Measurements from ENCODE around the gene RAB3IP. TPM values are rescaled to one million over a fixed set of nuclear protein-coding genes. Genes with fewer than 3 reads are reported as not detected.

The RAB3IP gene, protein sequence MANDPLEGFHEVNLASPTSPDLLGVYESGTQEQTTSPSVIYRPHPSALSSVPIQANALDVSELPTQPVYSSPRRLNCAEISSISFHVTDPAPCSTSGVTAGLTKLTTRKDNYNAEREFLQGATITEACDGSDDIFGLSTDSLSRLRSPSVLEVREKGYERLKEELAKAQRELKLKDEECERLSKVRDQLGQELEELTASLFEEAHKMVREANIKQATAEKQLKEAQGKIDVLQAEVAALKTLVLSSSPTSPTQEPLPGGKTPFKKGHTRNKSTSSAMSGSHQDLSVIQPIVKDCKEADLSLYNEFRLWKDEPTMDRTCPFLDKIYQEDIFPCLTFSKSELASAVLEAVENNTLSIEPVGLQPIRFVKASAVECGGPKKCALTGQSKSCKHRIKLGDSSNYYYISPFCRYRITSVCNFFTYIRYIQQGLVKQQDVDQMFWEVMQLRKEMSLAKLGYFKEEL
- 2.1 TPM for polyA plus RNA-seq (2013, experiment 1 of 2)
- 2.1 TPM for polyA plus RNA-seq (2013, experiment 2 of 2)

DNA sequence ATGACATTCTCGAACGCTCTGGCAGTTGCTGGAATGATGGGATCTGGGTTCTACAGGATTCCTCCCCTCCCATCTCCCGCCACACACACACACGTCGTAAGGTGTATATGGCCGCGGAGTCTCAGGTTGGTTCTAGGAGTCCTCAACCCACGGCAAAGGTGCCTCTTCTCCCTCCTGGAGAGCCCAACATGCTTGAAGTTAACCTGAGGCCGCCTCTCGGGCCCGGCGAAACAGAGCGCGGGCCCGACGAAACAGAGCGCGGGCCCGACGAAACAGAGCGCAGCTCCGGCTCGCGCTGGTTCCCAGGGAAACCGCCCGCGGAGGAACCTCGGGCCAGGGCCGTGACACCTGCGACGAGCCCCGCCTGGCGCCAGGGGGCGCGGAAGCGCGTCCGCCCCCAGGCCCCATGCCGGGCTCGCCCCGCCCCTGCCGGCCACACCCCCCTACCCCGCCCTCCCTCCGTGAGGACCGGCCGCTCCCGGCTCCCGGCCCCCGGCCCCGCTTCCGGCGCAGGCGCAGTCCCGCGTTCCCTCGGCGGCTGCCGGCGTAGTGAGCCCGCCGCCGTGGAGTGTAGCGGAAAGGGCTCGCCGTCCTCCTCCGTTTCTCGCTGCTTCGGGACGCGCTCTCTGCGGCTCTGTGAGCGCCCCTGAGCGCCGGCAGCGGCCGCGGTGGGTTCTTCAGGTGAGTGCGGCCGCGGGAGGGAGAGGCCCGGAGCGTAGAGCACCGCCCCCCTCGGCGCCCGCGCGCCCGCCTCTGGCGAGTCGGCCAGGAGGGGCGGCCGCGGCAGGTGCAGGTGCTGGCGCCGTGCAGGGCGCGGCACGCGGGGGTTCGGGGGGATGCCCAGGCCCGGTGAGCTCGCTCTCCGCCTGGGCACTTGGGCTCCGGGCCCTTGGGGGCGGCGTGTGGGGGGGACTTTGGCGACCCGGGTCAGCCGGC is at the start of gene RAB3IP:
TSS of gene RAB3IP (plus strand) at position 510 of the 936 bp plus-strand sequence. CDS start 16,549 bp downstream, outside the sequence.
- Histone ChIP-seq H3K4me1 (ENCODE audit: control insufficient read depth, insufficient read depth, low read depth, low read length) (no peaks in the 10 kb centered on the region), H2BK5ac (ENCODE audit: low read depth, low read length, poor library complexity, severe bottlenecking) (peak within 1 kb of the TSS; percentile 73), H4K91ac (ENCODE audit: low read length) (no peak within 1 kb of the TSS), H3K27ac (ENCODE audit: low read length, poor library complexity, severe bottlenecking) (peak within 1 kb of the TSS; percentile 30), H2AFZ (ENCODE audit: low read depth, low read length) (peak within 1 kb of the TSS; percentile 73), H2BK120ac (ENCODE audit: low read depth, low read length) (no peak within 1 kb of the TSS), H3K9me3 (ENCODE audit: control insufficient read depth, low read length) (no peaks in the 10 kb centered on the region), H3K27me3 (ENCODE audit: control insufficient read depth in 1 of 2, insufficient read depth in 1 of 2, low read length in 2 of 2) (no peaks in the 10 kb centered on the region), H3K4me3 (ENCODE audit: insufficient read depth in 1 of 2, low read depth in 1 of 2, low read length in 2 of 2) (peak within 1 kb of the TSS; percentile 78 to 92), H2BK15ac (ENCODE audit: low read depth, poor library complexity, severe bottlenecking) (no peak within 1 kb of the TSS), H3K9ac (ENCODE audit: low read length) (peak within 1 kb of the TSS; percentile 85), H4K8ac (ENCODE audit: low read length) (no peak within 1 kb of the TSS), H3K14ac (ENCODE audit: low read length in 2 of 2) (no peak within 1 kb of the TSS), H2AK5ac (ENCODE audit: low read length, severe bottlenecking) (no peak within 1 kb of the TSS), H2BK12ac (ENCODE audit: low read length in 2 of 2) (no peak within 1 kb of the TSS), H3K23ac (ENCODE audit: low read length in 2 of 2) (peak within 1 kb of the TSS in 1 of 2 experiments; percentile 73), H3K18ac (ENCODE audit: low read depth in 1 of 2, low read length in 2 of 2) (peak within 1 kb of the TSS in 1 of 2 experiments; percentile 2), H3K36me3 (ENCODE audit: control insufficient read depth in 1 of 2, insufficient read depth in 2 of 2, low read depth in 1 of 2, low read length in 2 of 2) (no peaks in the 10 kb centered on the region), H3K4me2 (ENCODE audit: low read length, poor library complexity, severe bottlenecking) (peak within 1 kb of the TSS; percentile 97), H3K4ac (ENCODE audit: low read depth in 1 of 2, low read length in 2 of 2) (no peak within 1 kb of the TSS), H3K79me1 (replicated peaks; ENCODE audit: low read length, poor library complexity, severe bottlenecking) (peaks cover 7% of the 10 kb centered on the region)
- peak; percentile 72 for DNase-seq
- WGBS, result 2% methylated on average over 58 of the region's 110 CpGs

DNA sequence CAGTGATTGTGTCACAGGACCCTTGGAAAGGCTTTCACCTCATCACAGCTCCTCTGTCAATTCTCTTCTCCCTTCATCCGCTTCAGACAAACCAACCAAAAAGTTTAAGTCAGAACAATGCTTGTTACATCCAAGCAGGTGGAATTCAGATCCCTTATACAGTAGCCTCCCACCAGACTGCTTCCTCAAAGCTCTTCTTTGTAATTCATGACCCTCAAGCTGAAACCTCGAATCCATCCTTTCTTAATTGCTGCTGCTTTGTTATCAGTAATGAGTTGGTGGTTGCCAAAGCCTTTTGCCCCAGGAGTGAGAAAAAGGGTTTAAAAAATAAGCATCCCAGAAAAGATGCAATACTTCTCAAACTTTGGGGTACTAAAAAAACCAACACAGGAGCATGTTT is 49.0 kb upstream of the RAB3IP start:
- WGBS, result 95% methylated on average over 1 of the region's 2 CpGs
- no peak overlapping the region for H2AFZ ChIP-seq (ENCODE audit: low read depth, low read length)
- H3K4me3 ChIP-seq (ENCODE audit: insufficient read depth in 1 of 2, low read depth in 1 of 2, low read length in 2 of 2), result no peak overlapping the region
- no peak for DNase-seq
- peaks cover 13% of the 10 kb centered on the region for H3K4me1 ChIP-seq (ENCODE audit: control insufficient read depth, insufficient read depth, low read depth, low read length)
- no peak overlapping the region for H4K8ac ChIP-seq (ENCODE audit: low read length)
- no peaks in the 10 kb centered on the region for H3K27me3 ChIP-seq (ENCODE audit: control insufficient read depth in 1 of 2, insufficient read depth in 1 of 2, low read length in 2 of 2)
- H3K9me3 ChIP-seq (ENCODE audit: control insufficient read depth, low read length), result no peaks in the 10 kb centered on the region
- peak overlapping the region; percentile 37 for H2AK5ac ChIP-seq (ENCODE audit: low read length, severe bottlenecking)
- H3K9ac ChIP-seq (ENCODE audit: low read length), result peak overlapping the region; percentile 48
- no peak overlapping the region for H3K14ac ChIP-seq (ENCODE audit: low read length in 2 of 2)
- H4K91ac ChIP-seq (ENCODE audit: low read length), result no peak overlapping the region
- H3K4ac ChIP-seq (ENCODE audit: low read depth in 1 of 2, low read length in 2 of 2), result peak overlapping the region in 1 of 2 experiments; percentile 21
- H2BK5ac ChIP-seq (ENCODE audit: low read depth, low read length, poor library complexity, severe bottlenecking), result peak overlapping the region; percentile 62
- no peak overlapping the region for H3K23ac ChIP-seq (ENCODE audit: low read length in 2 of 2)
- no peak overlapping the region for H2BK120ac ChIP-seq (ENCODE audit: low read depth, low read length)
- peak overlapping the region in 1 of 2 experiments; percentile 4 for H3K18ac ChIP-seq (ENCODE audit: low read depth in 1 of 2, low read length in 2 of 2)
- no peak overlapping the region for H2BK15ac ChIP-seq (ENCODE audit: low read depth, poor library complexity, severe bottlenecking)
- H2BK12ac ChIP-seq (ENCODE audit: low read length in 2 of 2), result no peak overlapping the region
- H3K27ac ChIP-seq (ENCODE audit: low read length, poor library complexity, severe bottlenecking), result peak overlapping the region; percentile 100
- H3K36me3 ChIP-seq (ENCODE audit: control insufficient read depth in 1 of 2, insufficient read depth in 2 of 2, low read depth in 1 of 2, low read length in 2 of 2), result no peaks in the 10 kb centered on the region
- H3K4me2 ChIP-seq (ENCODE audit: low read length, poor library complexity, severe bottlenecking), result no peak overlapping the region
- no peaks in the 10 kb centered on the region for H3K79me1 ChIP-seq (replicated peaks; ENCODE audit: low read length, poor library complexity, severe bottlenecking)

DNA sequence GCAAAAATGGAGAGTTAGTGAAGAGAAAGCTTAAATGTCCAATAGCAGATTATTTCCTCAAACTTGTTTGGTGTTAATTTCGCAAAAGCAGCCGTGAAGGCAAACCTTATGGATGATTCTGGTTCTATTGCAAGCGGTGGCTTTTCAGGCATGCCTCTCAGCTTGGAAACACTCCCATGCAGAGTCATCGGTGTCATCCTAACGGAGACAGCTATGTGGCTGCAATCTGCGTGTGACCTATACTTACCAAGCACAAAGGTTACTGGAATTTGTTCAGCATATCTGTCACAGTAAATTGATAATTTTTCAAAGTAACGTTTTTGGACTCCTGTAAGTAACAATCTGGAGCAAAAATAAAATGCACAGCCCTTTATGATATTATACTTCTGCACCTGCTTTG is 44.5 kb upstream of the RAB3IP start:
- no peaks in the 10 kb centered on the region for H3K4me1 ChIP-seq (ENCODE audit: control insufficient read depth, insufficient read depth, low read depth, low read length)
- no peak overlapping the region for H3K23ac ChIP-seq (ENCODE audit: low read length in 2 of 2)
- no peak overlapping the region for H3K4ac ChIP-seq (ENCODE audit: low read depth in 1 of 2, low read length in 2 of 2)
- H2BK5ac ChIP-seq (ENCODE audit: low read depth, low read length, poor library complexity, severe bottlenecking), result no peak overlapping the region
- no peak overlapping the region for H3K14ac ChIP-seq (ENCODE audit: low read length in 2 of 2)
- H4K91ac ChIP-seq (ENCODE audit: low read length), result no peak overlapping the region
- no peak overlapping the region for H3K4me2 ChIP-seq (ENCODE audit: low read length, poor library complexity, severe bottlenecking)
- no peak overlapping the region for H2BK120ac ChIP-seq (ENCODE audit: low read depth, low read length)
- no peak overlapping the region for H2BK12ac ChIP-seq (ENCODE audit: low read length in 2 of 2)
- no peak overlapping the region for H2AFZ ChIP-seq (ENCODE audit: low read depth, low read length)
- no peaks in the 10 kb centered on the region for H3K9me3 ChIP-seq (ENCODE audit: control insufficient read depth, low read length)
- H3K27ac ChIP-seq (ENCODE audit: low read length, poor library complexity, severe bottlenecking), result no peak overlapping the region
- H3K79me1 ChIP-seq (replicated peaks; ENCODE audit: low read length, poor library complexity, severe bottlenecking), result no peaks in the 10 kb centered on the region
- 92% methylated on average over 6 of the region's 7 CpGs for WGBS
- no peak overlapping the region for H2AK5ac ChIP-seq (ENCODE audit: low read length, severe bottlenecking)
- no peaks in the 10 kb centered on the region for H3K27me3 ChIP-seq (ENCODE audit: control insufficient read depth in 1 of 2, insufficient read depth in 1 of 2, low read length in 2 of 2)
- H4K8ac ChIP-seq (ENCODE audit: low read length), result no peak overlapping the region
- H3K9ac ChIP-seq (ENCODE audit: low read length), result no peak overlapping the region
- H3K36me3 ChIP-seq (ENCODE audit: control insufficient read depth in 1 of 2, insufficient read depth in 2 of 2, low read depth in 1 of 2, low read length in 2 of 2), result no peaks in the 10 kb centered on the region
- no peak overlapping the region for H3K4me3 ChIP-seq (ENCODE audit: insufficient read depth in 1 of 2, low read depth in 1 of 2, low read length in 2 of 2)
- no peak overlapping the region for H3K18ac ChIP-seq (ENCODE audit: low read depth in 1 of 2, low read length in 2 of 2)
- DNase-seq, result no peak
- H2BK15ac ChIP-seq (ENCODE audit: low read depth, poor library complexity, severe bottlenecking), result no peak overlapping the region

DNA sequence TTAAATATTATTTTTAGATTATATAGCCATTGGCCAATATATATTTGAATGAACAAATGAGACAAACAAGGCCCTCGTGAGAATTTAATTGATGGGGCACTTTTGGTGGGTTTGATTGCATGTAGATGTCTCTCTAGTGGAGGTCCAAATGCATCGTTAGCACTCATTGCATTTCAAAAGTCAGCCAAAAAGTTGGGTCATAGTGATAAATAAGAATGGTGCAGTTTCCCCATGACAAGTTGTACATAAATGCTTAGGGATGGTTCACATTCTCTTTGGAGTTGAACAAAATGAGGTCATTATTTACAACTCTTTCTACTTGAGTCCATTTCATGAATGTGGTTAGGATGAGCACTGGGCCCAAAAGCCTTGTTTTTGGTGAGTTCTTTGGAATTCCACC is 40.6 kb upstream of the RAB3IP start:
- no peaks in the 10 kb centered on the region for H3K36me3 ChIP-seq (ENCODE audit: control insufficient read depth in 1 of 2, insufficient read depth in 2 of 2, low read depth in 1 of 2, low read length in 2 of 2)
- no peaks in the 10 kb centered on the region for H3K27me3 ChIP-seq (ENCODE audit: control insufficient read depth in 1 of 2, insufficient read depth in 1 of 2, low read length in 2 of 2)
- no peak overlapping the region for H2BK120ac ChIP-seq (ENCODE audit: low read depth, low read length)
- H3K9me3 ChIP-seq (ENCODE audit: control insufficient read depth, low read length), result no peaks in the 10 kb centered on the region
- H3K4ac ChIP-seq (ENCODE audit: low read depth in 1 of 2, low read length in 2 of 2), result no peak overlapping the region
- no peaks in the 10 kb centered on the region for H3K4me1 ChIP-seq (ENCODE audit: control insufficient read depth, insufficient read depth, low read depth, low read length)
- H4K91ac ChIP-seq (ENCODE audit: low read length), result no peak overlapping the region
- no peak overlapping the region for H3K23ac ChIP-seq (ENCODE audit: low read length in 2 of 2)
- no peak overlapping the region for H3K18ac ChIP-seq (ENCODE audit: low read depth in 1 of 2, low read length in 2 of 2)
- no peak overlapping the region for H2AFZ ChIP-seq (ENCODE audit: low read depth, low read length)
- H3K9ac ChIP-seq (ENCODE audit: low read length), result no peak overlapping the region
- H3K27ac ChIP-seq (ENCODE audit: low read length, poor library complexity, severe bottlenecking), result no peak overlapping the region
- no peak overlapping the region for H3K14ac ChIP-seq (ENCODE audit: low read length in 2 of 2)
- no peak overlapping the region for H4K8ac ChIP-seq (ENCODE audit: low read length)
- H2AK5ac ChIP-seq (ENCODE audit: low read length, severe bottlenecking), result no peak overlapping the region
- H3K4me2 ChIP-seq (ENCODE audit: low read length, poor library complexity, severe bottlenecking), result no peak overlapping the region
- no peaks in the 10 kb centered on the region for H3K79me1 ChIP-seq (replicated peaks; ENCODE audit: low read length, poor library complexity, severe bottlenecking)
- no peak for DNase-seq
- H2BK15ac ChIP-seq (ENCODE audit: low read depth, poor library complexity, severe bottlenecking), result no peak overlapping the region
- no peak overlapping the region for H2BK12ac ChIP-seq (ENCODE audit: low read length in 2 of 2)
- WGBS, result 92% methylated on average over 2 of the region's 2 CpGs
- H2BK5ac ChIP-seq (ENCODE audit: low read depth, low read length, poor library complexity, severe bottlenecking), result no peak overlapping the region
- no peak overlapping the region for H3K4me3 ChIP-seq (ENCODE audit: insufficient read depth in 1 of 2, low read depth in 1 of 2, low read length in 2 of 2)

Measured in mesenchymal stem cell (in vitro differentiated cells and primary cell).